Progenitor cell of endocrine pancreas (in vitro differentiated cells): Measurements from ENCODE around the gene NDC80. TPM values are rescaled to one million over a fixed set of nuclear protein-coding genes. Genes with fewer than 3 reads are reported as not detected.

ENCODE experiments used
- DNase-seq: peaks from one replicate; pipeline ENCODE4 v3.0.0; 2021; ENCODE audit warnings: low spot score; ENCODE audit not compliant: unreplicated experiment
- H3K27ac Mint-ChIP-seq: 2 replicates; pipeline ENCODE4 v1.8.0; 2021; ENCODE audit warnings: mild to moderate bottlenecking, moderate library complexity, mixed read lengths
- H3K27me3 Mint-ChIP-seq: 2 replicates; pipeline ENCODE4 v1.8.0; 2021; ENCODE audit warnings: mixed read lengths
- H3K36me3 Mint-ChIP-seq: 2 replicates; pipeline ENCODE4 v1.8.0; 2022; ENCODE audit warnings: mixed read lengths; ENCODE audit not compliant: insufficient read depth
- H3K4me1 Mint-ChIP-seq: 2 replicates; pipeline ENCODE4 v1.8.0; 2021; ENCODE audit warnings: low read depth, mixed read lengths
- H3K4me3 Mint-ChIP-seq: 2 replicates; pipeline ENCODE4 v1.8.0; 2021; ENCODE audit warnings: low read depth, mild to moderate bottlenecking, moderate library complexity, mixed read lengths
- H3K9me3 Mint-ChIP-seq: 2 replicates; pipeline ENCODE4 v1.8.0; 2021; ENCODE audit warnings: low read depth, mixed read lengths
- CTCF ChIP-seq: fragments of 200-600 bp; sonication (generic); IDR thresholded peaks from one replicate; pipeline ENCODE4 v1.5.0; 2021; ENCODE audit warnings: antibody characterized with exemption, mild to moderate bottlenecking; ENCODE audit not compliant: unreplicated experiment
- total RNA-seq: library from RNA; stranded (reverse); gene quantifications from 2 replicates; pipeline ENCODE4 v1.2.1, GENCODE V29; 2021

NDC80 gene
- total RNA-seq, 1 donor from 2014 or later = 15.0 TPM

DNA sequence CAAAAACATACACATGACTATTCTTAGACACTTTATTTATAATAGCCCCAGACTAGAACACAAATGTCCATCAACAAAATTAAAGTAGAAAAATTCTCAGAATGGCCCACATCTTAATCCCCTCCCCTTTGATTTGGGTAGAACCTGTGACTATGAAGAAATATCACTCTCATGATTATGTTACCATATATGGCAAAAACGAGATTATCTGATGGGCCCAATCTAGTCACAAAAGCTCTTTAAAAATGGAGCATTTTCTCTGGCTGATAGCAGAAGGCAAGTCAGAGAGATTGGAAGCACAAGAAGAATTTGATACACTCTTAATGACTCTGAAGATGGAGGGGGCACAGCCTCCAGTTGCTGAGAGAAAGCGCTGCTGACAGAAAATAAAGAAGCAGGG, 39.6 kb upstream of the NDC80 start:
- H3K4me1 Mint-ChIP-seq = no peaks in the 10 kb centered on the region
- peaks cover 14% of the 10 kb centered on the region for H3K9me3 Mint-ChIP-seq
- peaks cover 20% of the 10 kb centered on the region for H3K36me3 Mint-ChIP-seq
- no peak overlapping the region for H3K4me3 Mint-ChIP-seq
- peaks cover 13% of the 10 kb centered on the region for H3K27me3 Mint-ChIP-seq
- DNase-seq = no peak
- no peak overlapping the region for H3K27ac Mint-ChIP-seq
- no peak for TF ChIP-seq CTCF

DNA sequence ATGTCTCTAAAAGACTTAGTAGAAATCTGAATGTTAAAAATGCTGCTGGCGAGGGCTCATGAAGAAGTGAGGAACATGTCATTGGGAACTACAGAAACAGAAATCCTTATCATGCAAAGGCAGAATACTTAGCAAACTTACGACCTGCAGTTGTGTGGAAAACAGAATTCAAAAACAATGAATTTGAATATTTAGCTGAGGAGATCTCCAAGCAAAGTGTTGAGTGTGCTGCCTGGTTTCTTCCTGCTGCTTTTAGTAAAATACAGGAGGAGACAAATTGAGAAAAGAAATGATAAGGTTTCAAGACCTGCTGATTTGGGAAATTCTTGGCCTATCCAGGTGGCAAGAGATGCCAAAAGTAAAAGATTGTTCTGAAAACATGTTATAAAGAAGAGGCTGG, 38.6 kb upstream of the NDC80 start:
- TF ChIP-seq CTCF = no peak
- peaks cover 1% of the 10 kb centered on the region for H3K4me1 Mint-ChIP-seq
- no peak for DNase-seq
- no peak overlapping the region for H3K4me3 Mint-ChIP-seq
- H3K9me3 Mint-ChIP-seq = peaks cover 14% of the 10 kb centered on the region
- peaks cover 21% of the 10 kb centered on the region for H3K36me3 Mint-ChIP-seq
- no peak overlapping the region for H3K27ac Mint-ChIP-seq
- H3K27me3 Mint-ChIP-seq = peaks cover 13% of the 10 kb centered on the region

- H3K27me3 Mint-ChIP-seq = peaks cover 4% of the 10 kb centered on the region
- H3K4me3 Mint-ChIP-seq = no peak overlapping the region
- H3K27ac Mint-ChIP-seq = no peak overlapping the region
- H3K9me3 Mint-ChIP-seq = peaks cover 14% of the 10 kb centered on the region
- peaks cover 22% of the 10 kb centered on the region for H3K36me3 Mint-ChIP-seq
- no peak for TF ChIP-seq CTCF
- peaks cover 2% of the 10 kb centered on the region for H3K4me1 Mint-ChIP-seq
- DNase-seq = no peak
These were observed 36.5 kb upstream of the NDC80 start for GRCh38 chr18:2534906-2535305.

DNA sequence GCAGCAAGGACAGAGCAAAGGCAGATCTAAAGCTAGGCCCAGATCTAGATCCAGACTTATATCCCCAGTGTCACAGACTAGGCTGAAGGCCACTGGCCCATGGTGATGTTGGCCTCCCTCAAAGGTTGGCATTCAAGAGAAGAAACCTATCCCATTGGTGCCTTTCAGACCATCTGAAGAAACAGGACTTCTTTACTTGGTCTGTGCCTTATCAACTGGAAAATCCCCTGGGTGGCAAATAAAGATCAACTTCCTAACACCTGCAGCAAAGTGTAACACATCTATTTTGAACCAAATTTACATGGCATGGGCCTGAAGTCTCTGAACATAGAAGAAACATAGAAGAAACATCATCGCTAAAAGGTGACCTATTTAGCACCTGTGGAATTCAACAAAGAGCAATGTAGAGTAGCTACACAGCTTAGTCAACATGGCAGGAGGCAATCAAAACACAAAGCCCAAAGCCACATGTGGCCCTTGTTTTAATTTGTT, 35.9 kb upstream of the NDC80 start:
- no peak for TF ChIP-seq CTCF

DNA sequence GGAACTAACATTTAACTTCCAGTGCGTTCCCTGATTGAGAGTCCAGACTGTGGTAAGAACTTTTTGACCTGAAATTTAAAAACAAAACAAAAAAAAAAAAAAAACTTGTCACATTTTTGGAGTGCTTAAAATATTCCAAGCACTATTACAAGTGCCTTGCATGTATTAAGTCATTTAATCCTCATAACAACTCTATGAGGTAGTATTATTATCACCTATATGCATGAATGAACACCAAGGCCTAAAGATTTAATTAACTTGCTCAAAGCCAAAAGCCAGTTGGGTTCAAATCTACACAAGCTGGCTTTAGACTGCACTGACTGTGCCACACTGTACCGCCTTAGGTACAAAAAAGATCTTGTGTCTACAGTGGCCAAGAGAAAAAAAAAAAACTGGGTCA, 35.3 kb upstream of the NDC80 start:
- DNase-seq = no peak
- no peak for TF ChIP-seq CTCF
- Mint-ChIP-seq H3K27me3 (no peaks in the 10 kb centered on the region), H3K36me3 (peaks cover 19% of the 10 kb centered on the region), H3K4me1 (peaks cover 7% of the 10 kb centered on the region), H3K4me3 (no peak overlapping the region), H3K27ac (no peak overlapping the region), H3K9me3 (peaks cover 10% of the 10 kb centered on the region)

More for the DNA sequence above, 35.9 kb upstream of the NDC80 start:
- Mint-ChIP-seq H3K27me3 (peaks cover 4% of the 10 kb centered on the region), H3K36me3 (peaks cover 23% of the 10 kb centered on the region), H3K4me1 (peaks cover 5% of the 10 kb centered on the region), H3K4me3 (no peak overlapping the region), H3K9me3 (peaks cover 14% of the 10 kb centered on the region), H3K27ac (no peak overlapping the region)
- no peak for DNase-seq
